ENCODE measurements around the gene CARNS1.

The CARNS1 gene

GRCh38 chr11:67429722-67430121 is 14.2 kb downstream of the CARNS1 start:
- DNase-seq: no peak

DNA sequence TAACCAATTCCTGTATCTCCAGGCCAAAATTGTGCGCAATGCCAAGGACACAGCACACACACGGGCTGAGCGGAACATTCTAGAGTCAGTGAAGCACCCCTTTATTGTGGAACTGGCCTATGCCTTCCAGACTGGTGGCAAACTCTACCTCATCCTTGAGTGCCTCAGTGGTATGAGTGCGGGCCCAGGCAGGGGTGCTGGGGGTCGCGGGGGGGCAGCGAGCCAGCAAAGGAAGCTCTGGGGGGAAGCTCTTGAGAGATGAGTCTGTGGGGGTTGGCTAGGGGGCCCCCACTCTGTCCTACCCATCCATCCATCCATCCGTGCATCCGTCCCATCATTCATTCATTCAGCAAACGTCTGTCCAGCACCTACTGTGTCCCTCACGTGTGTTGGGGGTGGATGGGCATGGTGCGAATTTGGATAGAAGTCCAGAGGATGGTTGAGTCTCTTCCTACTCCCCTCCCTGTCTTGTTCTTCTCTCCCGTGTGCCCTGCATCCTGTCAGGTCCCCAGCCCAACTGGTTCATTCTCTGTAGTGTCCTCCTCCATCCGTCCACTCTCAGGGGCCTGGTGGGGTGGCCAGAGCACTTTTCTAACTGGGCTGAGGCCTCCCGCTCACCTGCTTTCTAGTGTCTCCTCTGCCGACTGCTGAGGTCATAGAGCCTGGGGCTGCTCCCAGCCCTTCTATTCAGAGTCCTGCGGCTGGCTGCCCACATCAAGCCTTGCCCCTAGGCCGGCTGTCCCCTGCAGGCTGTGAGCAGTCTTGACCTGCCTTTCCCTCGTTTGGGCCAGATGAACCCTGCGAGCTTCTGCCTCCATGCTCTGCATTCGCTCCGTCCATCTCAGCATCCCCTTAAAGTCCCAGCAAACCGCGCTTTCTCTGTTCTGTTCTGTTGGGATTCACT is 16.1 kb downstream of the CARNS1 start:
- no peak for DNase-seq

- DNase-seq: no peak
These were observed 17.3 kb downstream of the CARNS1 start for GRCh38 chr11:67432655-67433349.

DNA sequence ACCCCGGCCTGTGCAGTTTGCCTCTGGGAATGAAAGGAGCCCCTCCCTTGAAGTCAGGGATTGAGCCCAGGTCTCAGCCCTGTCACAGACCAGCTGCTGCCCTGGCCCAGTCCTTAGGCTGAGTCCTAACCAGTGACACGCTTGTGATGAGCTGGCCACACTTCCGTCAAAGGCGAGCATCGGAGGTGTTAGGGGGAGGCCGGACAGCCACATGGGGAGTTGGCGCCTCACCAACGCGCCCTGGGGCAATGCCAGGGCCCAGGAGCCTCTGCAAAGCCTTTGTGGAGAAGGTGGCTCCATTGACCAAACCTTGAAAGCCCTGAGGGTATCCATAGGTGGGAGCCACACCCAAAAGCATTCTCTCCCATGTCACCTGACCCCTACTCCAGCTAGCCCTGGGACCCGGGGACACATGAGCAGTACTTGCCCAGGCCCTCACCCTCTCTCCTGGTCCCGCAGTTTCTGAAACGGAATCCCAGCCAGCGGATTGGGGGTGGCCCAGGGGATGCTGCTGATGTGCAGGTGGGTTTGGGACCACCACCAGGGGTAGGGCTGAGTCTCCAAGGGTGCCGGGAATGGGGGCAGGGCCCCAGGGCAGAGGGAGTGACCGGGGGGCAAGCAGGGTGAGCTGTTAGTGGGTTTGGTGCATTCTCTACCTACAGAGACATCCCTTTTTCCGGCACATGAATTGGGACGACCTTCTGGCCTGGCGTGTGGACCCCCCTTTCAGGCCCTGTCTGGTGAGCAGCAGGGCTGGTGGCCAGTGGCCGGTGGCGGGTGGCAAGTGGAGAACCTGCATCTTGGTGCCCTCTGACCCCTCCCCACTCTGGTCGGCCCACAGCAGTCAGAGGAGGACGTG is 18.3 kb downstream of the CARNS1 start:
- no peak for DNase-seq

DNA sequence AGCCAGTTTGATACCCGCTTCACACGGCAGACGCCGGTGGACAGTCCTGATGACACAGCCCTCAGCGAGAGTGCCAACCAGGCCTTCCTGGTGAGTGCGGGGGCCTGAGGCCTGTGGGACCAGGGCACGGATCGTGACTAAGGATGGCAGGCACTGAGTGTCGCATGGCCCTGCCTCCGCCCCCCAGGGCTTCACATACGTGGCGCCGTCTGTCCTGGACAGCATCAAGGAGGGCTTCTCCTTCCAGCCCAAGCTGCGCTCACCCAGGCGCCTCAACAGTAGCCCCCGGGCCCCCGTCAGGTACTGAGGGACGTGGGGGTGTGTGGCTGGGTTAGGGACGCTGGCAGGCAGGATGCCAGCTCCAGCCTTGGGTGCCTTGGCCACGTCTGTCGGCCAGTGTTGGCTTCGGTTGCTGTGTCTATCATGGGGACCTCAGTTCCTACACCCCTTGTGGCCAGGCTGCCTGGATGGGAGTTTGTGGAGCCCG is 19.0 kb downstream of the CARNS1 start:
- no peak for DNase-seq

- DNase-seq: no peak
These were observed 19.7 kb downstream of the CARNS1 start for GRCh38 chr11:67435031-67435726.

GRCh38 chr11:67435727-67436458 is 20.4 kb downstream of the CARNS1 start:
- DNase-seq: no peak

DNA sequence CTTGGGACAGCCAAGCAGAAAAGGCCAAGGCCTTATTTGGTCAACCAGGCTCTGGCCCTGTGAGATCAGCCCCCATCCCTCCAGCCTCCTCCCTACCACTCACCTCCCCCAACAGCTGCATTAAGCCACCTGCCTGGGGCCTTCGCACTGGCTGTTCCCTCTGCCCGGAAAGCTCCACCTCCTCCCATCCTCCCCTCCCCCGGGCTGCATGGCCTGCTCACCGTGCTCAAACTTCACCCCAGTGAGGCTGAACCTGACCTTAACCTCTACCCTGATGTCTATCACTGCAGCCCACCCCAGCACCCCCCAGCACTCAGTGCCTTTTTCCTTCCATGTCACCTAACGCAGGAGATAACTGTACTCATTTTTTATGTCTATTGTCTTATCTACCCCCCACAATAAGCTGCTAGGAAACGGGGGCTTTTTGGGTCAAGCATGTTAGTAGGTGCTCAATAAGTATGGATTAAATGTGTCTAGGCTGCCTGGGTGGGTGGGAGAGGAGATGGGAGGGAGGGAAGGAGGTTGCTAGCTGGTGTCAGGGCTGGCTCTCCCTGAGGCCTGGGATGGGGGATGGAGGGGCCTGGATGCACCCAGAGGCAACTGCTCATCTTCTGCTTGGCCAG is 21.1 kb downstream of the CARNS1 start:
- DNase-seq: no peak

DNA sequence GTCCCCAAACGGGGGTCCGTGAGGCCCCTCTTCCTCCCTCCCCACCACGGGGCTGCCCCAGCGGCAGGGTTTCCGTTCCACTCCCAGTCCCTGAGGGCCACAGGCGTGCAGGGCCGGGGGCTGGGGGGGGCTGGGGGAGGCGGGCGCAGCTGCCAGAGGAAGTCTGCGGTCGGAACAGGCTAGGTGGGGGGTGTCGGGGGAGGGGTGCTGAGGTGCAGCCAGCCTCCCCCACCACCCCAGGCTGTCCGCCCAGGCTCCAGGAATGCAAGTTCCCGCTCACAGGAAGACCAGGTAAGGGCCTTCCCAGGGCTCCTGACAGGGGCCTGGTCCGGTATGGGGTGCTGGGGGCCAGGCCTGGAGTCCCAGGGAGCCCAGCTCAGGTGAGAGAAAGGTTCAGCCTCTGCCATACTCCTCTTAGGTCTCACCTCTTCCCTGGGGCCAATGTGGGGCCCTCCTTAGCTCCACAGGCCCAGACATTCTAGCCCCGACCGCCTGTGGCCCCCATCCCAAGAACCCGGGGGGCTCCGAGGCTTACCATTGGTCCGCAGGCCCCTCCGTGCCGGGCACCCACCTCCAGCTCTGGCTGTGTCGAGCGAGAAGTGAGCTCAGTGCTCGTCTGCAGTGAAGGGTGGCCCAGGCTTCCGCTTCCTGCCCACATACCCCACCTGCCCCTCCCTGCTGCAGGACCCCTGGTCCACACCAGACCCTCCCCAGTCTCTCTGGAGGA is 21.8 kb downstream of the CARNS1 start, which contains the start of gene PTPRCAP:
Gene PTPRCAP, minus strand, starts transcription at position 601 of the 727 bp plus-strand sequence. Its CDS starts 63 bp downstream, at position 538.
- no peak for DNase-seq

GRCh38 chr11:67437809-67438157 is 22.3 kb downstream of the CARNS1 start:
- no peak for DNase-seq

DNA sequence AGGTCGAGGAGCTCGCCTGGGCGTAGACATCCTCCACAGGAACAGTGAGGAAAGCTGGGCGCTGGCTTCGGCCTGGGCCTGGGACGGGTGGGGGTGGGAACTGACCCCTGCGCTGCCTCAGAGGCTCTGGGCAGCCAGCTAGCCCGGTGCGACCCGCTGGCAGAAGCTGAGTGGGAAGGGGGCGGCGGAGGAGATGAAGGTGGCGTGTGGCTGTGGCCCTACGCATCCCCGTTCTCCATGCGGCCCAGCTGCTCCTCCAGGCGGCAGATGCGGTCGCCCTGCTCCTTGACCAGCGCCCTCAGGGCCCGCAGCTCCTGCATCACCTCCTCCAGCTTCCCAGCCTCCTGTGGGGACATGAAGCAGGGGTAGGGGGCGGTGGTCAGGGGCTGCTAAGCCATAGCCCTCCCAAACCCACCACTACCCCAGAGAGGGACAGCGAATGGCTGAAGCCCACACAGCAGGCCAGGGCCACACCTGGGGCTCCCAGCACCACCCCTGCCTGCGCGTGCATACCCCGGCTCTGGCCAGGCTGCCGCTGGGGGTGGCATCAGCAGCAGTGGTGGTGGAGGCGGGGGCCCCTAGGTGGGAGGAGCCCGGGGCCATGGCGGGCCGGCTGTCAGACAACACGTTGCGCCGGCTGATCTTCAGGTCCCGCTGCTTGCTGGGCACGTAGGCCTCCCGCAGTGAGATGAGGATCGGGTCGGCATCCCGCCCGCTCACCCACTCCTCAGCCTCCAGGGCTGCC is 22.9 kb downstream of the CARNS1 start:
- DNase-seq: no peak

DNA sequence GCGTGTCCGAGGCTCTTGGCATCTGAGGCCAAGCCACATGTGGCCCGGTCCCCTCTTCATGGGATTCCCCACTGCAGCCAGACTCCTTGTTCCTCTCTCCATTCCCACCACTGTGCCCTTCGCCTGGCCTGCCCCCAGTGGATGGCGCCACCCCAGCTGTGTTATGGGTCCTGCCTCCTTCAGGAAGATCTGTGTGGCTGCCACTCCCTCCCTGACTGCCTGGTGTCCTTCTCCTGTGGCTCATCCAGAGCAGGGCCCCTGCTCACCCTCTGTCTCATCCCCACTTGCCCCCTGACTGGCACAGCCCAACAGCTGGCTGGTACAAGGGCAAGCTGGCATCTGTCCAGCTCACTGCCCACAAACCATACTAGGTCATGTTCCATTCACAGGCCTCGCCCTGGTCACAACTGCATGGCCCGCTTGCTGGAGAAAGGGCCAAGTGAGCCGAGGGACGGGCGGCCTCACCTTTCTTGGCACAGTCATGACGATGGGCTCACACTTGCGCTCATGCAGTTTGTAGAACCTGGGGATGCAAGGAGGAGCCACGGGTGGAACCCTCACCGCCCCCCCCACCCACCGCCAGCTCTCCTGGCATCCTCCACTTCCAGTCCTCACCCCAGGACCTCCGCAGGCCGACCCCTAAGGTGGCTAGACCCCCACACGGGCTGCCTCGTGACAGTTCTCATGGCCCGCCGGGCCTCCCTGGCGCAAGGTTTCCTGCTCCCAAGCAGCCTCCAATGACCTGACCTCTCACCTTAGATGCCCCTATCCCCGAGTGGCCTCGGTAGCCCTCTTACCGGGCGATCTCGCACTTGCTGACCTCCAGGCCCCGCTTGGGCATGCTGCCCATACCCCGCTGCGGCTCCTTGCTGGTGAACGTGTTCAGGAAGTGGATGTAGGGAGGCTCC is 24.1 kb downstream of the CARNS1 start:
- DNase-seq: no peak

DNA sequence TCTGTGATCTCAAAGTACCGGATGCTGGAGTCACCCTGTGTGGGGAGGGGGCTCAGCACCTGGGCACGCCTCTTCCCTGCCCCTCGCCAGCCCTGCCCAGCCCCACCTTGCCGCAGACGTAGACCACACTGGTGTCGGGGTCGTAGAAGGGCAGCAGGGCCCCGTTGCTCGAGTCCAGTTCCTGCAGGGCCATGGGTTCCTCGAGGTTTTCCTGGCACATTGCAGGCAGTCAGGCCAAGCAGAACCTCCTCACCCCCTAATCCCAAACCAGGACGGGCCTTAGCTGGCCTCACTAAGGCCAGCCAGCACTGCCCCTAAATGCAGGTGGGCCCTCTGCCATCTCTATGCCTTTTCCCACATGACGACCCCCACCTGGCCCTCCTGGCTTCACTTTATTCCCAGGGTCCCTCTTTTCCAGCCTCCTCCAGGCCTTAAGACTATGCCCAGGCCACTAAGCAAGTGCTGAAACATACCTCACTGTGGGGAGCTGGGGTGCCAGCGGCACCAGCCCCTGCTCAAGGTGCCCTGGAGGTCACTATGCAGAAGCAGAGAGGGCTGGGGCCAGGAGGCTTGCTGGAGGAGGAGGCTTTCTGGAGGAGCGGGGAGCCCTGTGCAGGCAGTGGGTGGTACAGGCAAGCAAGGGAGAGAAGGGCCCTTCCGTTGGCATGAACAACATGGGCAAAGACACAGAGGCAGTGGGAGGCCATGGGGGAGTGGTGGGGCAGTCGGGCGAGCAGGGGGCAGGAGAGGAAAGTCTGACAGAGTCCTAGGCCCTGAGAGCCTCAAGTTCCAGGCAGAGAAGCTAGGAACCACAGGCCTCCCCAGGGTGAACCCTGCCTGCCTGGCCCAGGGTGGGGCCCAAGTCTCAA is 25.0 kb downstream of the CARNS1 start:
- no peak for DNase-seq

GRCh38 chr11:67441098-67441563 is 25.7 kb downstream of the CARNS1 start:
- no peak for DNase-seq

- no peak for DNase-seq
These were observed 26.4 kb downstream of the CARNS1 start for GRCh38 chr11:67441731-67442351.

- no peak for DNase-seq
These were observed 27.3 kb downstream of the CARNS1 start for GRCh38 chr11:67442504-67443404.
